ENCODE data around the gene SYMPK.
A peak's percentile ranks its signal among the peaks of the same experiment; 100 is the strongest.

The SYMPK gene

DNA sequence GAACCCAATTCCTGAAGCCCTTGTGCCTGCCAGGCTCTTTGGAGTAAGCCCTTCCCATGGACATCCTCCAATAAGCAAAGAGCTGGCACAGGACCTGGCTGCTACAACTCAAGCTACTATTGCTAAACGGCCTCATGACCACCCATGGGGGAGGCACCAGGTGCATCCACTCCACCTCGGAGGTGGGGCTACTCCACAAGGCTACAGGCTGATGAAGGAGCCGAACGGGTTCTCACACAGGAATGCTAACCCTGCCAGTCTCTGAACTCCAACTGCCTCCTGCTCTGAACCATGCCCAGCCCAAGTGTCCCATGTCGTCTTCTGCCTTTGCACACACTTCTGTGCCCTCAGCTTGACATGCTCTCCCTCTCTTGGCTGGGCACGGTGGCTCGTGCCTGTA, 10.0 kb downstream of the SYMPK start:
- peaks cover 54% of the 10 kb centered on the region for H3K36me3 ChIP-seq
- no peak for DNase-seq
- TF ChIP-seq CTCF (IDR thresholded peaks at IDR 0.05; ENCODE audit: low read depth, low read length), result no peak

DNA sequence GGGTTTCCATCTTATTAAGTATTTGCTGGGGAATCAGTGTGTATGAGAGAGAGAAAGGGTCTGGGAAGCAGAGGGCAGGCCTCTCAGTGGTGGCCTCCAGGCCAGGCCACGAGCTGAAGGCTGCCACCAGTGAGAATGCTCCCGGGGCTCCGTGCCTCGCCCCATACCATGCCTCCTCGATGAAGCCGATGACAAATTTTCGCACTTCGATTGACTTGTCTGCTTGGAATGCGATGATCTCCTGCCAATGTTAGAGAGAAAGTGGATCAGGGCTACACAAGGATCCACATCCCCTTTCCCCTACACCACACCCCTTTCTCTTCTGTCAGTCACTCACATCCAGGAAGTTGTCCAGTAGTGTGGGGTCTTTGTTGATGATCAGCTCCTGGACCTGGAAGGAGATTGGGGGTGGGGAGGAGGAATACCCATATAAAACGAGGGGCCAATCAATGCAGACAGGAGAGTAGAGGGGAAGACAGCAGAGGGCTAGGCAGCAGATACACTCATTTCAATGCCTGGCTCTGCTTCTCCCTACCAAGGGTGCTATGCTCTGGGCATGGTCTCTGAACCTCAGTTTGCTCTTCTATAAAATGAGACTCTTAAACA, 10.7 kb downstream of the SYMPK start:
- no peak for DNase-seq
- Histone ChIP-seq H3K9me3 (no peaks in the 10 kb centered on the region), H3K27me3 (no peaks in the 10 kb centered on the region), H3K4me3 (ENCODE audit: low read depth, low read length) (no peak overlapping the region), H3K4me1 (no peaks in the 10 kb centered on the region), H3K36me3 (peaks cover 61% of the 10 kb centered on the region)
- TF ChIP-seq CTCF (IDR thresholded peaks at IDR 0.05; ENCODE audit: low read depth, low read length), result no peak

More for the DNA sequence above, 10.0 kb downstream of the SYMPK start:
- Histone ChIP-seq H3K4me1 (no peaks in the 10 kb centered on the region), H3K4me3 (ENCODE audit: low read depth, low read length) (no peak overlapping the region), H3K27me3 (no peaks in the 10 kb centered on the region), H3K9me3 (no peaks in the 10 kb centered on the region)

- no peaks in the 10 kb centered on the region for H3K9me3 ChIP-seq
- no peaks in the 10 kb centered on the region for H3K4me1 ChIP-seq
- peak; percentile 38 for TF ChIP-seq CTCF (IDR thresholded peaks at IDR 0.05; ENCODE audit: low read depth, low read length)
- no peak for DNase-seq
- no peak overlapping the region for H3K4me3 ChIP-seq (ENCODE audit: low read depth, low read length)
- peaks cover 85% of the 10 kb centered on the region for H3K36me3 ChIP-seq
- no peaks in the 10 kb centered on the region for H3K27me3 ChIP-seq
Measured at GRCh38 chr19:45848922-45849321, 14.0 kb downstream of the SYMPK start.

DNA sequence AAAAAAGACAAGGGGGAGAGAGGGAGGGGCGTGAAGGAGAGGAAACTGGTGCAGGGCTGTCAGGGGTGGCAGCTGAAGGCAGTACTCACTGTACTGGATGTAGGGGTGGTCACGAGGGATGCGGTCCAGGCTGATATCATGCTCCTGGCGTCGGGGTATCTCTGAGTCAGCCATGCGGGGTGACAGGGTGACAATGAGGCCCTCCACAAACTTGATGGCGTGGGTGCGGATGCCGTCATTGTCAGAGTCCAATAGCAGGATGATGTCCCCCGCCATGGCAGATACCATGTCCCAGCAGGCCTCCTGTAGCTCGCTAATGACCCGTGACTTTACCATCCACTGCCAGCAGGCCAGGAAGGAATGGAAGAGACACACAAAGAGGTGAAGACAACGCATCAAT, 15.3 kb downstream of the SYMPK start:
- H3K9me3 ChIP-seq, result no peaks in the 10 kb centered on the region
- peaks cover 93% of the 10 kb centered on the region for H3K36me3 ChIP-seq

GRCh38 chr19:45842198-45842597, 20.7 kb downstream of the SYMPK start:
- H3K9me3 ChIP-seq, result no peaks in the 10 kb centered on the region
- TF ChIP-seq CTCF (IDR thresholded peaks at IDR 0.05; ENCODE audit: low read depth, low read length), result no peak
- peaks cover 96% of the 10 kb centered on the region for H3K36me3 ChIP-seq

More for the DNA sequence above, 15.3 kb downstream of the SYMPK start:
- Histone ChIP-seq H3K4me1 (no peaks in the 10 kb centered on the region), H3K4me3 (ENCODE audit: low read depth, low read length) (no peak overlapping the region), H3K27me3 (no peaks in the 10 kb centered on the region)
- no peak for DNase-seq
- no peak for TF ChIP-seq CTCF (IDR thresholded peaks at IDR 0.05; ENCODE audit: low read depth, low read length)

GRCh38 chr19:45834970-45835369, 28.0 kb downstream of the SYMPK start:
- no peaks in the 10 kb centered on the region for H3K27me3 ChIP-seq
- peaks cover 87% of the 10 kb centered on the region for H3K36me3 ChIP-seq
- no peak overlapping the region for H3K4me3 ChIP-seq (ENCODE audit: low read depth, low read length)
- no peak for DNase-seq
- no peaks in the 10 kb centered on the region for H3K9me3 ChIP-seq
- H3K4me1 ChIP-seq, result no peaks in the 10 kb centered on the region
- TF ChIP-seq CTCF (IDR thresholded peaks at IDR 0.05; ENCODE audit: low read depth, low read length), result no peak

More at GRCh38 chr19:45842198-45842597, 20.7 kb downstream of the SYMPK start:
- Histone ChIP-seq H3K4me3 (ENCODE audit: low read depth, low read length) (no peak overlapping the region), H3K27me3 (no peaks in the 10 kb centered on the region), H3K4me1 (no peaks in the 10 kb centered on the region)
- no peak for DNase-seq

Data from BE2C (cell line).